Measurements from ENCODE around the gene GPX4. TPM values are rescaled to one million over a fixed set of nuclear protein-coding genes. Genes with fewer than 3 reads are reported as not detected.
A peak's percentile ranks its signal among the peaks of the same experiment; 100 is the strongest.

The GPX4 gene
- total and polyA plus RNA-seq, 2 of the 13 experiments (the other 11 are each of a cell fraction or from before 2014, with no cell fraction given): 535 to 613 TPM

GRCh38 chr19:1064661-1065605 lies 38.9 kb upstream of the GPX4 start (continued):
- TF ChIP-seq RBFOX2 (IDR thresholded peaks at IDR 0.05; ENCODE audit: low read depth, low read length) (0 out of 2 replicates have a peak, but pooled peaks have one; percentile 55), HOXD1 (CRISPR knock-in tag; IDR thresholded peaks at IDR 0.05) (no peak), ZNF891 (CRISPR knock-in tag; IDR thresholded peaks at IDR 0.05) (peak; percentile 22; the same call in 1 of the 2 replicates), GATAD1 (CRISPR knock-in tag; IDR thresholded peaks at IDR 0.05) (no peak), GLI4 (CRISPR knock-in tag; IDR thresholded peaks at IDR 0.05; ENCODE audit: borderline replicate concordance) (no peak), ZNF788 (CRISPR knock-in tag; IDR thresholded peaks at IDR 0.05; ENCODE audit: borderline replicate concordance) (no peak), ARHGAP35 (CRISPR knock-in tag; IDR thresholded peaks at IDR 0.05; ENCODE audit: borderline replicate concordance) (0 out of 2 replicates have a peak, but pooled peaks have one; percentile 66), AFF4 (CRISPR knock-in tag; IDR thresholded peaks at IDR 0.05) (no peak), ZNF253 (CRISPR knock-in tag; IDR thresholded peaks at IDR 0.05; ENCODE audit: borderline replicate concordance) (no peak), LBX2 (CRISPR knock-in tag; IDR thresholded peaks at IDR 0.05; ENCODE audit: borderline replicate concordance) (peak; percentile 77; the same call in 1 of the 2 replicates), CREM (IDR thresholded peaks at IDR 0.05) (no peak), CREM (CRISPR knock-in tag; IDR thresholded peaks at IDR 0.05) (no peak), RORA (CRISPR knock-in tag; IDR thresholded peaks at IDR 0.05) (no peak), ASH2L (IDR thresholded peaks at IDR 0.05; ENCODE audit: insufficient read length, low read depth, low read length) (no peak), ZNF709 (CRISPR knock-in tag; IDR thresholded peaks at IDR 0.05) (0 out of 2 replicates have a peak, but pooled peaks have one; percentile 39), ZNF496 (CRISPR knock-in tag; IDR thresholded peaks at IDR 0.05; ENCODE audit: insufficient replicate concordance) (no peak), ZNF296 (CRISPR knock-in tag; conservative IDR thresholded peaks at IDR 0.05) (no peak), SNAPC5 (CRISPR knock-in tag; IDR thresholded peaks at IDR 0.05; ENCODE audit: borderline replicate concordance) (no peak), ZNF737 (CRISPR knock-in tag; IDR thresholded peaks at IDR 0.05; ENCODE audit: borderline replicate concordance) (no peak), GABPA (IDR thresholded peaks at IDR 0.05; ENCODE audit: low read depth, low read length) (no peak), GABPA (CRISPR knock-in tag; IDR thresholded peaks at IDR 0.05; ENCODE audit: low read depth) (no peak), ZNF207 (IDR thresholded peaks at IDR 0.05; ENCODE audit: borderline replicate concordance) (no peak)
- TF ChIP-seq, protein P1, sequence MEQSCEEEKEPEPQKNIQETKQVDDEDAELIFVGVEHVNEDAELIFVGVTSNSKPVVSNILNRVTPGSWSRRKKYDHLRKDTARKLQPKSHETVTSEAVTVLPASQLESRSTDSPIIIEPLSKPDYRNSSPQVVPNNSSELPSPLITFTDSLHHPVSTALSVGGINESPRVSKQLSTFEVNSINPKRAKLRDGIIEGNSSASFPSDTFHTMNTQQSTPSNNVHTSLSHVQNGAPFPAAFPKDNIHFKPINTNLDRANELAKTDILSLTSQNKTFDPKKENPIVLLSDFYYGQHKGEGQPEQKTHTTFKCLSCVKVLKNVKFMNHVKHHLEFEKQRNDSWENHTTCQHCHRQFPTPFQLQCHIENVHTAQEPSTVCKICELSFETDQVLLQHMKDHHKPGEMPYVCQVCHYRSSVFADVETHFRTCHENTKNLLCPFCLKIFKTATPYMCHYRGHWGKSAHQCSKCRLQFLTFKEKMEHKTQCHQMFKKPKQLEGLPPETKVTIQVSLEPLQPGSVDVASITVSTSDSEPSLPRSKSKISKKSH (CRISPR knock-in tag; IDR thresholded peaks at IDR 0.05; ENCODE audit: borderline replicate concordance): no peak
